Epithelial cell of esophagus (primary cell): ENCODE data around the gene PRR5L.

Source experiments
- DNase-seq: peaks from one replicate; pipeline ENCODE4 v3.0.0; 2010; ENCODE audit warnings: low read depth
- H3K4me3 ChIP-seq: 2 replicates; pipeline ENCODE4 v1.5.1; 2011; ENCODE audit warnings: mild to moderate bottlenecking, low read length, control low read depth
- TF ChIP-seq, protein P1 (sequence below): IDR thresholded peaks from 2 replicates; pipeline ENCODE4 v1.5.1; 2011; ENCODE audit warnings: low read depth, mild to moderate bottlenecking, low read length, control low read depth, inconsistent platforms; ENCODE audit not compliant: insufficient read depth; ENCODE audit errors: missing control alignments

Gene PRR5L

DNA sequence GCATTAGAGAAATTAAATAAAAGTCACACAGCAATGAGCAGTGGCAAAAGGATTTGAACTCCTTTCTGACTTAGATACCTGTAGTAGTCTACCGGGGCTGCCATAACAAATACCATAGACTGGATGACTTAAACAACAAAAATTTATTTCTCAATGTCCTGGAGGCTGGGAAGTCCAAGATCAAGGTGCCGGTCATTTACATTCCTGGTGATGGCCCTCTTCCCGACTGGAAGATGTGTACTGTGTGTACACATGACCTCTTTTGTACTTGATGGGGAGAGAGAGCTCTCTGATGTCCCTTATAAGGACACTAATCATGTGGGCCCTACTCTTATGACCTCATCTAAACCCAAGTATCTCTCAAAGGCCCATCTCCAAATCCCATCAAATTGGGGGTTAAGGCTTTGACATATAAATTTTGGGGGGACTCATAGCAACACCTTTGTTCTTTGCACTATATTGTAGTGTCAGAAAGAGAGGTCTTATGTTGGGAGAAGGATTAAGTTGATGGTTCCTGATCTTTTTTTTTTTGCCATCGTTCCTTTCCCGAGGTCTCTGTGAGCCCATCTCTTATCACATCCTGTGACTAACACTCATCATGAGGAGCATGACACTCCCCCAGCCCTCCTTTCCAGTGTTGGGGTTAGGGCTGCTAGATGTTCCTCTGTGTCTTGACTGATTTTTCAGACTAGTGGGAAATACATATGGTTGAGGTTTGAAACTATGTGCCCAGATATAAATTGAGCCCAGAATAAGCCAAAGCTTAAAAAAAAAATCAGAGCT is 109.7 kb downstream of the PRR5L start:
- DNase-seq, result no peak
- TF ChIP-seq, protein P1, sequence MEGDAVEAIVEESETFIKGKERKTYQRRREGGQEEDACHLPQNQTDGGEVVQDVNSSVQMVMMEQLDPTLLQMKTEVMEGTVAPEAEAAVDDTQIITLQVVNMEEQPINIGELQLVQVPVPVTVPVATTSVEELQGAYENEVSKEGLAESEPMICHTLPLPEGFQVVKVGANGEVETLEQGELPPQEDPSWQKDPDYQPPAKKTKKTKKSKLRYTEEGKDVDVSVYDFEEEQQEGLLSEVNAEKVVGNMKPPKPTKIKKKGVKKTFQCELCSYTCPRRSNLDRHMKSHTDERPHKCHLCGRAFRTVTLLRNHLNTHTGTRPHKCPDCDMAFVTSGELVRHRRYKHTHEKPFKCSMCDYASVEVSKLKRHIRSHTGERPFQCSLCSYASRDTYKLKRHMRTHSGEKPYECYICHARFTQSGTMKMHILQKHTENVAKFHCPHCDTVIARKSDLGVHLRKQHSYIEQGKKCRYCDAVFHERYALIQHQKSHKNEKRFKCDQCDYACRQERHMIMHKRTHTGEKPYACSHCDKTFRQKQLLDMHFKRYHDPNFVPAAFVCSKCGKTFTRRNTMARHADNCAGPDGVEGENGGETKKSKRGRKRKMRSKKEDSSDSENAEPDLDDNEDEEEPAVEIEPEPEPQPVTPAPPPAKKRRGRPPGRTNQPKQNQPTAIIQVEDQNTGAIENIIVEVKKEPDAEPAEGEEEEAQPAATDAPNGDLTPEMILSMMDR, result no peak
- H3K4me3 ChIP-seq, result no peak overlapping the region

DNA sequence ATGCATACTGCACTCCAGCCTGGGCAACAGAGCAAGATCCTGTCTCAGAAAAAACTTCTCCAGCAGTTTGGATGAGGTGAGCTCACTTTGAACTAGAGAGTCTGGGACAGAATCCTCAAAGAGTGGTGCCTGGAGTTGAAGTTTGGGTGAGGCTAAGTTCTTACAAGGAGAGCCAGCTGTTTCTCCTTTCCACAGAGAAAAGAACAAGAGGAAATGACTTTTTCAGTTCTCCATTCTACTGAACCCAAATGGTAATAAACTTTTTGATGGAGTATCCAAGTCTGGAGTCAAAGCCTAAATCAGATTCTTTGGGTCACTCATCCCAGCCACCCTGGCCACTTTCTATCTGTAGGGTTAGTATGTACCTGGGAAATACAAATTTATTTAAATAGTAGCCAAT is 111.3 kb downstream of the PRR5L start:
- H3K4me3 ChIP-seq, result no peak overlapping the region
- TF ChIP-seq, protein P1, result no peak
- no peak for DNase-seq

DNA sequence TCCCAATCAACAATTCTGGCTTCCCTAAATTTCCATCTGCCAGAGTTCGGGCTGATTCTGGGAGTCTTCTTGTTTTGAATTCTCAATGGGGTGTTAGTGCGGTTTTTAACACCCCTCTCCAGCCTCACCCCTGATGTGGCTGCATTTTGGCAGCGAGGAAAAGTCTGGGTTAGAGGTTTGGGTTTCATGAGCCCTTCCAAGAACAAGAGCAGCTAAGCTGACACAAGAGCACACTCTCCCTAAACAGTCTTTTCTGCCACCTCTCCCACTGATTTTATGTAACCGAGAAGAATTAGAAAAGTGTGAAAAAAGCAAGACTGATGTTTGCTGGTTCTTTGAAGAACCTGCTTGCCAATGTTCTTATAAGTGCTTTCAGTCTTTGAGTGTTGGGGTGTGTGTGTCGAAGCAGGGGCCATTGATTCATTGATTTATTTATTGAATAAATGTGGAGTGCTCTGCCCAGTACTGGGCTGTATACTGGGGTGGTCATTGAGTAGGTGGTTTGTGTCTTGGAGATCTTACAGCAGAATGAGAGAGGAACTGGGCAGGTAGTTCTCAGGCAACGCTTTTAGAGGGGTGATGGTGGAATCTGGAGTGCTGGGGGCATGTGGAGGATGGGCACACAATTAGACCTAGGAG is 112.5 kb downstream of the PRR5L start:
- no peak for DNase-seq
- H3K4me3 ChIP-seq, result no peak overlapping the region
- TF ChIP-seq, protein P1, result no peak

DNA sequence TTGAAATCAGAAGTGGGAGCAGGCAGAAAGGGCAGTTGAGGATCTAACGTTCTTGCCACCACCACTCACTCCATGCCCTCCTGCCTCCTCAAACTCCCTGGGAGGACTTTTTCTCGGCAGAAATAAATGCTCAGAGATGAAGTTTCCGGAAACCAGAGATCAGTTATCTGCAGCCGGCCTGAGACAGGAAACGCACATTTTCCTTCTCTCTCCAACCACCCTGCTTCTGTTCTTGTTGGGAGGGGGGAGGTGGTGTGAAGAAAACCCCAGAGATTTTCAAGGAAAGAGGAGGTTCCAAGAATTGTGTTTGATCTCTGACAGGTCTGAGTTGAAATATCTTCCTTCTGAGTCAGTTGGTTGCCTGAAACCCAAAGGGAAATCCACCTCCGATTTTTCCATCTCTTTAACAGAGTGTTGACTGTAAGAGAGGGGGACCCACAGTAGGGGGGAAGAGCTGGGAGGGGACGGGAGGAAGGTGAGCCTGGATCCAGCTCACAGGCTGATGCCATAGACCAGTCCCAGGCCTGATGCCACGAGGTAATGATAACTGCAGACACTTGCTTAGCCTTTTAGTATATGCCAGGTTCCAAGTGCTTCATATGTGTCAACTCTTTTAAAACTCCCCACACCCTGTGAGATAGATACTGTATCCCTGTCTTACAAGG is 113.2 kb downstream of the PRR5L start:
- TF ChIP-seq, protein P1, result no peak
- H3K4me3 ChIP-seq, result no peak overlapping the region
- no peak for DNase-seq

DNA sequence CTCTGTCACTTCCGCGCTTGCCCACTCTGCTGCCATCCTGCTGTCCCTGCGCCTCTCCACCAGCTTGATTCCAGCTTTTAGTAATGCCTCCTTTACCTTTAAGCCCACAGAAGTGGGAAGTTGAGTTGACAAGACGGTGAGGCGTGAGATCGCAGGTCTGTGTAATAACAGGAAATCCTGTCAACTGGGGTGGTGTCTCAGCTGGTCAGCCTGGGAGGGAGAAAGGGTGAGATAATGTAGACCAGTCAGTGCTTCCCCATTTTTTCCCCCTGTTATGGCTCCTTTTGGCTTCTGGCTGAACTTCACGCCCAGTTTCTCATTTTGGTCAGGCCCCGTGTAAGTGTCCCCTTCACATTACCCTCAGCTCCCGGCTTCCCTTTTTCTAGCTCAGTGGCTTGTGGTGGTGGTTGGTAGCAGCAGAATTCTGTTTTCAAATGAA is 115.1 kb downstream of the PRR5L start:
- TF ChIP-seq, protein P1, result no peak
- no peak overlapping the region for H3K4me3 ChIP-seq
- DNase-seq, result no peak

DNA sequence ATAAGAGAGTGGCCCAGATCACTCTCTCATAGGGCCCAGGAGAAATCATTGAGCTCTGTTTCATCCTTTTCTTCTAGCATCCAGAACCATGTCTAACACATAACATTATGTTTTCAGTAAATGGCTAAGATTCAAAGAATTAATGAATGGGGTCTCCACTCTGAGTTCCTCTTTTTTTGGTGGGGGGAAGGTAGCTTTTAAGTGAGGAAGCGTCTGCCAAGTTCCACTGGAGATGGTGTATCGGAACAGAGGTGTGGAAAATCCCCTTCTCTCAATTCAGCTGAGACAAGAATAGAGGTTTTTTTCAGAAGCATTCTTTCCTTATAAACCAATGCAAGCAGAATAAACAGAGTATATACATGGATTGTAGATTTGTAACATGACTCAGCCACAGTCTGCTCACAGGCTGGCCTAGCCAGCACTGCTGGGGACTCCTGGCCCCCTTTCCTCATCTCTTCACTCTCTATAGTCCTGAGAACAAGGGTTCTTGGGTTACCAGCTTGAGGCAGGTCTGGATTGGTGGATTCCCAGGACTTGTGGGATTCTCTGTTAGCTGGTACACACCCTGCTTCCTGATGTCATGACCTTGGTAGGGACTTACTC is 116.8 kb downstream of the PRR5L start:
- no peak overlapping the region for H3K4me3 ChIP-seq
- no peak for DNase-seq
- TF ChIP-seq, protein P1, result no peak
